ENCODE results near the gene NREP.
"Not testable (repeated sequence)": the region's sequence is repeated elsewhere in the genome, so short reads cannot be mapped to it uniquely, and the experiment has no call there.

The NREP gene

GRCh38 chr5:111735583-111736270, 21.3 kb downstream of the NREP start:
- no peak for FAIRE-seq

- FAIRE-seq: no peak
These were observed 22.4 kb downstream of the NREP start for GRCh38 chr5:111734597-111734996.

DNA sequence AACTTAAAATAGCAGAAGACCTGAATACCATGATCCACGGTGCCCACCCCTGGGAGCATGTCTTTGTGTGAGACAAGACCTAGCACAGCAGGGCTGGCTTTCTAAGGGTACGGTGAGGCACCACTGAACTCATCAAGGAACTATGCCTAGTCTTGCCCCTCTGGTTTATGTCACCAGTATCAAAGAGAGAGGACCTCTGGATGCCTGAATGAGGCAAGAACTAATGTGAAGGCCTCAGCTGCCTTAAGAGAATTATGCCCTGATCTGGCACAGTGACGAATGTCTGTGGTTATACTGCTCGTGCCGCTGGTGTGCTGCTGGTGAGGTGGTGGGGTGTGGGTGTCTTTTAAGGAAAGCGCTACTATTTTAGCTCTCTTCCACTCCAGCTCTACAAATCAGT, 23.0 kb downstream of the NREP start:
- FAIRE-seq: no peak

DNA sequence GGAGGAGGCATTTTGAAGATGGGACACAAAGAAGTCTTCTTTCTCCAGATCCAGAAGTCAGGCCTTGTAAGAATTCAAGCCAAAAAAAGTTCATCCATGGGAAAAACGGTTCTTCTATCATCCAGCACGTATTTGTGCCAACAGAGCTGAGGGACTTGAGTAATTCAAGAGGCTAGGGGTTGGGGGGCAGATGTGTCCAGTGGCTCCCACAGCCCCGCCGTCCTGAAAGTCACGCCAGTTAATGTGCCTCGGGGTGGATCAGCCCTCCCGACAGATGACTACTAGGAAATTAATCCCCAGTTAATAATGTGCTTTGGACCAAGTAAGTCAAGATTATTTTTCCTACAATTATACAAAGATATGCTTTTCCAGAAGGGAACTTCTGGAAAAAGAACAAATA, 23.4 kb downstream of the NREP start:
- no peak for FAIRE-seq

DNA sequence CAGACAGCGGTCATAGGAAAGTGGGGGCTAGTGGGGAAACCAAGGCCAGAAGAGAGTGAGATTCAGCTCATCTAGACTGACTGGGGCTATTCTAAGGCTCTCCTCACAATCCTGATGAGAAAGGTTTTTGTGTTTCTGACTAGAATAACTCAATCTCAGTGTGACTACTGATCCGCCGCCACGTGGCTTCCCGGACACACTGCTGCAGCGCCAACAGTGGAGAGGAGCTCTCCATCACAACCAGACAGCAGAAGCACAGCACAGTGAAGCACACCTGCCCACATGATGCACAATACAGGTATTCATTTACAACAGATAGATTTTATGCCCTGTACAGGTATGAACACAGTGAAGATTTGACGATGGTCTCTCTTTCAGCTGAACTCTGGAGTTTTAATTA, 25.4 kb downstream of the NREP start:
- no peak for FAIRE-seq

- no peak for FAIRE-seq
These were observed 26.2 kb downstream of the NREP start for GRCh38 chr5:111730659-111731382.

DNA sequence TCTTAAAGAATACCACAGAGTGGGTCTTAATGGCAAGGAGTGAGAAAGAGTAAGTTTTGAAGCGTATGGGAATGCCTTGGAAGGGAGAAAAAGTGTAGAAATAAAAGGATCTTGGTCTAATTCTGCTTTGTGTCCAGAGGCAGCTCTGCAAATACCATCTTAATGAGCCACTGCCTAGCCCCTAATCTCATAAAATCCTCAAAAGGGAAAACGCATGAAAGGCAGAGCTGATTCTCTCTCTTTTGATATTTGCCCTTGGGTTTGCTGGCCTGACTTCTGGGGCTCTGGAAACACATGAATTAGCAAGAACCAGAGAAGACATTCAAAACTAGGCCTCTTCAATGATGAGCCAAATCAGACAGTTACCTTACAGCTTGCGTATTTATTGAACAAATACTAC, 28.1 kb downstream of the NREP start:
- no peak for FAIRE-seq

DNA sequence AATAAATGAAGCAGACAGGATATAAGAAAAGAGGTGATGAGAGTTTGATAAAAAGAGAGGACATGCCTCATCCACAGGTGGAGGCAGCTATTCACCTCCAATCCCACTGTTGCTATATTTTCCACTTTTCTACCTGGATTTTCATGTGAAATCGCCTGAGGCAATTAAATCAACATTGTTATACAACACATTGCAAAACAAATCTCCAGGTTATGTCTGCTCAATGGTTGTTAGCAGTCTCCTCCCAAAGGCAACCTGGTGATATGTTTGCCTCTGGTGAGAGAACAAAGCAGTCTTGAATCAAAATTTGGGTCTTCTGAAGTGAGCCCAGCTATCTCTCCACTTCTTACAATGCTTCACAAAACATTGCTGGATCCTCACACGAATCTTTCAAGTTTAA, 30.0 kb downstream of the NREP start:
- no peak for FAIRE-seq

- no peak for FAIRE-seq
These were observed 34.9 kb downstream of the NREP start for GRCh38 chr5:111722140-111722539.

DNA sequence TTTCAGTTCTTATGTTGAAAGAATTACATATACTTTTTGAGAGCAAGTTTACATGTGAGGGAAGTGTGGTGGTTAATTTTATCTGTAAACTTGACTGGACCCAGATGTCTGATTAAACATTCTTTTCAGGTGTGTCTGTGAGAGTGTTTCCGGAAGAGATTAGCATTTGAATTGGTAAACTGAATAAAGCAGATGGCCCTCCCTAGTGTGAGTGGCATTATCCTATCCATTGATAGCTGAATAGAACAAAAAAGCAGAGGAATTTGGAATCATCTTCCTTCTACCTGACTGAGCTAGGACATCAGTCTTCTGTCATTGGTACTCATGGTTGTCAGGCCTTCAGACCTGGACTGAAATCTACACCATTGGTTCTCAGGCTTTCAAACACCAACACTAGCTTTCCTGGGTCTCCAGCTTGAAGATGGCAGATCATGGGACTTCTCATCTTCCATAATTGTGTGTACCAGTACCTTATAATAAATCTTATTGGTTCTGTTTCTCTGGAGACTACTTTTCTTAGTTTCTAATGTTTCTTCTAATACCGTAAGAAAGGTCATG, 36.6 kb downstream of the NREP start:
- FAIRE-seq: no peak

- FAIRE-seq: no peak
These were observed 37.2 kb downstream of the NREP start for GRCh38 chr5:111719773-111720172.

DNA sequence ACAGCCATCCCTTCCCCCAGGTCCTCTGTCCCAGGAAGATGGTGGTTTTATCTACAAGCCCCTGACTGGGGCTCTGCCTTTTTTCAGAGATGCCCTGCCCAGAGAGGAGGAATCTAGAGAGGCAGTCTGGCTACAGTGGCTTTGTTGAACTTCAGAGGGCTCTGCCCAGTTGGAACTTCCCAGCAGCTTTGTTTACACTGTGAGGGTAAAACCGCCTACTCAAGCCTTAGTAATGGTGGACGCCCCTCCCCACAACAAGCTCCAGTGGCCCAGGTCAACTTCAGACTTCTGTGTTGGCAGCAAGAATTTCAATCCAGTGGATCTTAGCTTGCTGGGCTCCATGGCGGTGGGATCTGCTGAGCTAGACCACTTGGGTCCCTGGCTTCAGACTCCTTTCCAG, 40.2 kb downstream of the NREP start:
- FAIRE-seq: not testable (repeated sequence)

GRCh38 chr5:111707630-111708164, 49.3 kb downstream of the NREP start:
- no peak for FAIRE-seq

DNA sequence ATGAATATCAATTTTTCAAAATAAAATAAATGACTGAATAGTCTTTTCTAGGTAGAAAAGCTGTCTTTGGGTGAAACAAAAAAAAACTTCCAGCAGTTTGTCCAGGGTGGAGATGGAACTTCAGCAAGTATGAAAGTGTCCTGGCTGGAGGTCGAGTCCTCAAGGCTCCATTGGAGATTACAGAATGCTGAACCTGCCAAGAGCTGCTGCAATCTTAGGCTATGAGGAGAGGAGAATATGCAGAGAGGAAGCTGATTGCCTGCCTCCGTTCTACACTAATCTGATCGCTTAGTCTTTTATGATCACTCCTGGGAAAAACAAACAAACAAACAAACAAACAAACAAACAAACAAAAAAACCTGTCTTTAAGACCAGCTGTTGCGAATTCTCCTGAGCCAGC, 50.6 kb downstream of the NREP start:
- no peak for FAIRE-seq

DNA sequence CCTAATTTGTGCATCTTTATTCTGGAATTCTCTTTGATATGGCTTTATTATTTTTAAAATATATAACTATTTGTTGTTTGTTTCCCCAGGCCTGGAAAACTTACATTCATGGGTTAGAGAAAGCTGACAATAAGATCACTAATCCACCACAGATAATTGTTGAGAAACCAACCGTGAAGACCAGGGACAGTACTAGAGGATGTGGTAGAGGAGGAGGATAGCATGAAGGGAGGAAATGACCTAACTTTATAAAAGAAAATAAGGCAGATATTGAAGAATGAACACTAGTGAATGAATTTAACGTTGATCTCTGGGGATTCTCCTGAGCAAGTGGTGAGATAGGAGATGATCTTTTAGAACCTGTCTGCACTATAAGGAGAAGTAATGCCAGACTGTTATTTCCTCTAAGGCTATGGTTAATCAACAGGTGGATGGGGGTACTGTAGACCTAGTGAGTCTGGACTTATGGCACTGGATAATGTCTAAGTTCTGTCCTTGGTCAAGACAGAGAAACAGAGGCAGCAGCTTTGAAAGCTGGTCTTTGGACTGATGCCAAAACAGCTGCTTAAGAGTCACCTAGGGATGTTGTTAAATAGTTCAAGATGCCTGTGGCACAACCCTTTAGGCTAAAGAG, 52.4 kb downstream of the NREP start:
- FAIRE-seq: no peak

GRCh38 chr5:111703662-111704061, 53.3 kb downstream of the NREP start:
- FAIRE-seq: no peak

GRCh38 chr5:111699976-111700375, 57.0 kb downstream of the NREP start:
- FAIRE-seq: no peak

DNA sequence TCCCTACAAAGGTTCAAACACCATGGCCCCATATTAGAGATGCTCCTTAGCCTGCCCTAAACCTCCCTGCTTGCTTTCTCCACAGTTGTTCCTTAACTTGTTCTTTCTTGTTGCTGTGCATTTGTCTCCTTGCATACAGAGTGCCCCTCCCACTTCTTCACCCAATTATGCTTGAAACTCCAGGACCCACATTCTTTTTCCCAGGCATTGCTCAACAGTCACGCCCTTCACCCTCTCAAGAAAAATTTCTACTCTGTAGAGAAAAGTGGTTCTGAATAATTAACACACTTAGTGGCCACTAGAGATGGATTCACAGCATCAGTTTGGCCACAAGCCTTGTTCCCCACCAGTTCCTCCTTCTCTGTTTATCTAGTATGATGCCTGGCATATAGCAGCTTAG, 57.7 kb downstream of the NREP start:
- FAIRE-seq: no peak

DNA sequence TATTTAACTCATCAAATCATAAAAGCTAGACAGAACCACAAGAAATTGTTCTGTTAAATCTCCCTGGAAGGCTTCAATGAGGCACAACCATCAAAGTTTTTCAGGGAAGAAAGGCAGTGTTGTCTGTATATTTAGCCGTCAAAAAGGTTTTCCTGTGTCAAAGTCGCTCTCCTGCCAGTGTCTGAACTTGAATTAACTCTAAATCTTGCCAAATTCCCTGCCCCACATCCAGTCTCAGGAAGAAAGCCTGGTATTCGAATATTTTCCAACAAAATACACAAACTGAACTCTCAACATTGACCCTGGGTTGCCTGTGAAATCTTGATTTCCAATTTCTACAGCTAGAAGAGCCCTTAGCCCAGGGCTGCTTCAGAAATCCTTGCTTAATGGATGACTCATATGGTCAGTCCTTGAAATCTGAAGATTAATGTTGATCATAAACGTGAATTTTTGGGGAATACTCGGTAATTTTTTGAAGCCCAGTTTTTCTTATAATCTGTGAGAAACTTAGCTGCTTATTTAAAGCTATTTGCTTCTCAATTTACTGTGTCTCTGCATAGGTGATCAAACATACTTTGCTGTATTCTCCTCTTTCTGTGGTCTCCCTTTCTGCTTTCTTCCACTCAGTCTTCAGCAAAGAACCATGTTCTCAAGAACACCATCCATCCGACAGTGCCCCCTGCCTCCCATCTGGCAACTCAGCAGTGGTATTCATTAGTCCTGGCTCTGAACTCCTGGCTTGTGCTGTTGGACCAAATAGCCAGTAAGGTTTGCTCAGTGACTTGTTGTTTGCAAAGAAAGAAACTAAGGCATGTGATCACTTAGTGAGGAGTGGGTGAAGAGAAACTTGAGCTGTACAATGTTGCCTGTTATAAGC, 58.9 kb downstream of the NREP start:
- no peak for FAIRE-seq

DNA sequence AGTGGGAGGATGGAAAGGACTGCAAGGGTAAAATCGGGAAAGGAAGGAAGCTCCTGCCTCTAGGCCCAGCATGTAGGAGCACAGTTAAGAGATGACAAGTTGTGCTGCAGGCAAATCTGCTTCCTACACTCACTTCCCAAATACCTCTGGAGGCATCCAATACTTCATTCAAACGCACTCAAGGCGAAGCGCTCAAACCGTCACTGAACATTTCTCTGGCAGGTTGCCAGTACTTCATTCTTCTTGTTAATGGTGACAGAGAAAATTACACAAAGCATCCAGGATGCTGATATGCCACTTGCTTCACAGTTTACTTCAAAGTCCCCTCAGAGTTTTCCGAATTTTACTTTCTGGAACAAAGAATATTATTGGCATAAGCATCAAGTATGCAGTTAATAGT, 59.8 kb downstream of the NREP start:
- no peak for FAIRE-seq

DNA sequence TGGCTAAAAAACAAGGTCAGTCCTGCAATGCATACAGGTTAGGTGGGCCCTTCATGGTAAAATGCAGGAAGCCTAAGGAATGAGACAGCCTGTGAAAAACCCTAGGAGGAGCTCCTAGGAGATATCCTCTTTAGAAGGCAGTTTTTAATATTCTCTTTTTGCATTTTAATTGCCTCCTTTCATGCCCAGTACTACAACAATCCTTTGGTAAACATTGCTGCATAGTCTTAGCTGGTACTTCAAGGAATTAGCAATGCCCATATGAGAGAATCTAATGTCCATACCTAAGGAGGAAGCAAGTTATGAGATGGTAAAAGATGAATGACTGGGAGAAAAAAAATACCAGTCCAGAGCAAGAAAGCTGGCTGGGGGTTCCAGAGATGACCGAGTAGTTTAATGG, 61.0 kb downstream of the NREP start:
- no peak for FAIRE-seq

- no peak for FAIRE-seq
These were observed 62.9 kb downstream of the NREP start for GRCh38 chr5:111694133-111694532.

- FAIRE-seq: no peak
These were observed 65.1 kb downstream of the NREP start for GRCh38 chr5:111691914-111692313.

Measured in TTC549 (cell line).